HL-60 (cell line): ENCODE measurements around the gene SLC32A1.
A peak's percentile ranks its signal among the peaks of the same experiment; 100 is the strongest.

ENCODE experiments used
- TF ChIP-seq, protein P1 (sequence below): IDR thresholded peaks from one replicate; pipeline ENCODE4 v1.5.1; 2011; ENCODE audit warnings: low read length, control low read depth, inconsistent platforms; ENCODE audit not compliant: insufficient read depth
- TF ChIP-seq, protein P2 (sequence below): IDR thresholded peaks from 2 replicates; pipeline ENCODE4 v1.6.1; 2012; ENCODE audit warnings: low read depth; ENCODE audit not compliant: insufficient replicate concordance

DNA sequence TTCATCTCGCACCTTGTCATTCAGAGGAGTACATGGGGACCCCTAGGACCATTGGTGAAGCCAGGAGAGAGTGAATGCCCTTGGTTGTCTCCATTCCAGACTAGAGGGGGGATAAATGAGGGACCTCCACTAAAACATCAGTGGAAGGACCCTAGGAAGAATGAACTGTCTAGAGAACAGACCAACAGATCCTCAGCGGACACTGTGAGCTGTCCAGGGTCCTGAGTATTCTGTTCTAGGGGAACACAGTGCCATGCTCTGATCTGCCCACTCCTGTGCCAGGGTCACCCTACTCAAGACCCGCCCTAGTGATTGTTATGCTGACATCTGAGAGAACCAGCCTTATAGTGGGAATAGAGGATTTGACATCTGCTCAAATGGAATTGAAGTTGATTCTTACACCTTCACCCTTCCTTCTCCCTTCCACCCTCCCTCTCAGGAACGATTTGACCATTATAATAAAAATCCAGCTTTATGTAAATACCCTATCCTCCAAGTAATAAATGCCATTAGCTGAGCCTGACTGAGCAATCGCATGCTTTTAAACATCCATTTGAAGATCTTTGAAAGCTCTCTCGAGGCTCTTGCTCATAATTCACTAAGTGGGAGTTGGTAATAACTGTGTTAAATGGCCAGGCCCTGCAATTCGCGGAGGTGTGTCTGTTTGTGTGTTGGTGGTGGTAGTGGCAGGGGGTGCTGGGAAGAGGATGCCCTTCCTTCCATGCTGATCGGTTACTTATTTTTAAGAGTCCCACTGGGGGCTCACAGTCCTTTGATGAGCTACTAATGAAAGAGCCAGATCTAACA, 43.6 kb upstream of the SLC32A1 start:
- TF ChIP-seq, protein P1, sequence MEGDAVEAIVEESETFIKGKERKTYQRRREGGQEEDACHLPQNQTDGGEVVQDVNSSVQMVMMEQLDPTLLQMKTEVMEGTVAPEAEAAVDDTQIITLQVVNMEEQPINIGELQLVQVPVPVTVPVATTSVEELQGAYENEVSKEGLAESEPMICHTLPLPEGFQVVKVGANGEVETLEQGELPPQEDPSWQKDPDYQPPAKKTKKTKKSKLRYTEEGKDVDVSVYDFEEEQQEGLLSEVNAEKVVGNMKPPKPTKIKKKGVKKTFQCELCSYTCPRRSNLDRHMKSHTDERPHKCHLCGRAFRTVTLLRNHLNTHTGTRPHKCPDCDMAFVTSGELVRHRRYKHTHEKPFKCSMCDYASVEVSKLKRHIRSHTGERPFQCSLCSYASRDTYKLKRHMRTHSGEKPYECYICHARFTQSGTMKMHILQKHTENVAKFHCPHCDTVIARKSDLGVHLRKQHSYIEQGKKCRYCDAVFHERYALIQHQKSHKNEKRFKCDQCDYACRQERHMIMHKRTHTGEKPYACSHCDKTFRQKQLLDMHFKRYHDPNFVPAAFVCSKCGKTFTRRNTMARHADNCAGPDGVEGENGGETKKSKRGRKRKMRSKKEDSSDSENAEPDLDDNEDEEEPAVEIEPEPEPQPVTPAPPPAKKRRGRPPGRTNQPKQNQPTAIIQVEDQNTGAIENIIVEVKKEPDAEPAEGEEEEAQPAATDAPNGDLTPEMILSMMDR = no peak
- TF ChIP-seq, protein P2, sequence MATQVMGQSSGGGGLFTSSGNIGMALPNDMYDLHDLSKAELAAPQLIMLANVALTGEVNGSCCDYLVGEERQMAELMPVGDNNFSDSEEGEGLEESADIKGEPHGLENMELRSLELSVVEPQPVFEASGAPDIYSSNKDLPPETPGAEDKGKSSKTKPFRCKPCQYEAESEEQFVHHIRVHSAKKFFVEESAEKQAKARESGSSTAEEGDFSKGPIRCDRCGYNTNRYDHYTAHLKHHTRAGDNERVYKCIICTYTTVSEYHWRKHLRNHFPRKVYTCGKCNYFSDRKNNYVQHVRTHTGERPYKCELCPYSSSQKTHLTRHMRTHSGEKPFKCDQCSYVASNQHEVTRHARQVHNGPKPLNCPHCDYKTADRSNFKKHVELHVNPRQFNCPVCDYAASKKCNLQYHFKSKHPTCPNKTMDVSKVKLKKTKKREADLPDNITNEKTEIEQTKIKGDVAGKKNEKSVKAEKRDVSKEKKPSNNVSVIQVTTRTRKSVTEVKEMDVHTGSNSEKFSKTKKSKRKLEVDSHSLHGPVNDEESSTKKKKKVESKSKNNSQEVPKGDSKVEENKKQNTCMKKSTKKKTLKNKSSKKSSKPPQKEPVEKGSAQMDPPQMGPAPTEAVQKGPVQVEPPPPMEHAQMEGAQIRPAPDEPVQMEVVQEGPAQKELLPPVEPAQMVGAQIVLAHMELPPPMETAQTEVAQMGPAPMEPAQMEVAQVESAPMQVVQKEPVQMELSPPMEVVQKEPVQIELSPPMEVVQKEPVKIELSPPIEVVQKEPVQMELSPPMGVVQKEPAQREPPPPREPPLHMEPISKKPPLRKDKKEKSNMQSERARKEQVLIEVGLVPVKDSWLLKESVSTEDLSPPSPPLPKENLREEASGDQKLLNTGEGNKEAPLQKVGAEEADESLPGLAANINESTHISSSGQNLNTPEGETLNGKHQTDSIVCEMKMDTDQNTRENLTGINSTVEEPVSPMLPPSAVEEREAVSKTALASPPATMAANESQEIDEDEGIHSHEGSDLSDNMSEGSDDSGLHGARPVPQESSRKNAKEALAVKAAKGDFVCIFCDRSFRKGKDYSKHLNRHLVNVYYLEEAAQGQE = peak; percentile 97
